ENCODE data around the gene ARAP1.

DNA sequence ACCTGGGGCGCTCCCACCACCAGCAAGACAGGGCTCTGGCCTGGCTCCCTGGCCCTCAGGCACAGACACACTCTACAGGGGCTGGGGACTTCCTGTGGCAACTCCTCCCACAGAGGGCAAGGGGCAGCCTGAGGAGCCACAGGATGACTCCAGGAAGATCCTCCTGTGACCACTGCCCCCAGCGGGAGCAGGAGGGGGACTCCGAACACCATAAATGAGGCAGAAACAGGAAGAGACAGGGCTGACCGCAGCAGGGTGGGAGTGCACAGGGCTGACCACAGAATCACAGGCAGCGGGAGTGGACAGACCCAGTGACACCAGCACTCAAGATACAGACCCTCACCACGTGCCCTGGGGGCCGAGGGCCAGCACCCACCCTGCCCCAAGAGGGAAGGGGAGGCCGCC lies 10.8 kb downstream of the ARAP1 start:
- TF ChIP-seq CTCF (conservative IDR thresholded peaks at IDR 0.05) = no peak
- TF ChIP-seq EZH2 (IDR thresholded peaks at IDR 0.05; ENCODE audit: low read depth) = no peak
